NB4 (cell line): ENCODE results near the gene SRRM2.

Experiments
- DNase-seq: peaks from one replicate; pipeline ENCODE4 v3.0.0; 2010; ENCODE audit warnings: low read depth
- H3K4me3 ChIP-seq: one replicate; pipeline ENCODE4 v1.5.1; 2011; ENCODE audit warnings: mild to moderate bottlenecking, low read depth, low read length, moderate library complexity
- MYC ChIP-seq: IDR thresholded peaks from 2 replicates; pipeline ENCODE4 v1.6.1; 2011; ENCODE audit warnings: low read depth, low read length
- POLR2A ChIP-seq: IDR thresholded peaks from 2 replicates; pipeline ENCODE4 v1.6.1; 2011; ENCODE audit warnings: mild to moderate bottlenecking; ENCODE audit not compliant: insufficient read length; ENCODE audit errors: extremely low read depth
- TF ChIP-seq, protein P1 (sequence below): IDR thresholded peaks from one replicate; pipeline ENCODE4 v1.5.1; 2012; ENCODE audit warnings: low read depth, low read length
- TF ChIP-seq, protein P2 (sequence below): IDR thresholded peaks from 2 replicates; pipeline ENCODE4 v1.6.1; 2011; ENCODE audit warnings: low read depth, low read length

Gene SRRM2

DNA sequence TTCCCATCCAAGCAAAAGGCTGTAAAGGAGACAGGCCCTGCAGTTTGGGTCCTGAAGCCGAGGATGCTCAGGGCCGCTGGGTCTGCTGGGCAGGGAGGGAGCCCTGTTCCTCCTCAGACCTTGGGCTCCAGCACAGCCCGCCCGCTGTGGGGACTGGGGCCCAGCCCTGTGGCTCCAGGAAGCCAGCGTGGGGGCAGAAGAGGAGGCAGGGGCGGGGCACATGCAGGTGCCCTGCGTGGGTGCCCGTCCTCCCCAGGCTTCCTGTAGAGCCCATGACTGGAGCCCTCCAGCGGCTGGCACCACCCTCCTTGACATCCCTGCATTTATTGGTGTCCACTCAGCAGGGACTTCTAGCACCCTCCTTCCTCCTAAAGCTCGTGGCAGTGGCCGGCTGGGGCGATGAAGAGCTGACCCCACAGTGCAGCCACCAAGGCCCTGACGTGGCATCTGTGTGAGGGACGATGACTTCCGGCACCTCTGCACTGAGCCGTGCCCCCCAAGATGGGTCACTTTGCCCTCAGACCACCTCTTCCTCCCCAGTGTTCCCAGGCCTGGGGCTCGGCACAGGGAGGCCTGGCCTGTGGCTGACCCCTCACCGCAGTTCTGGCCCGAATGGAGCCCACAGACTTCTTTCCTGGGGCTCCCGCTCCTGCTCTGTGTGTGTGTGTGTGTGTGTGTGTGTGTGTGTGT lies 42.3 kb upstream of the SRRM2 start:
- no peak for DNase-seq
- H3K4me3 ChIP-seq, result no peak overlapping the region

DNA sequence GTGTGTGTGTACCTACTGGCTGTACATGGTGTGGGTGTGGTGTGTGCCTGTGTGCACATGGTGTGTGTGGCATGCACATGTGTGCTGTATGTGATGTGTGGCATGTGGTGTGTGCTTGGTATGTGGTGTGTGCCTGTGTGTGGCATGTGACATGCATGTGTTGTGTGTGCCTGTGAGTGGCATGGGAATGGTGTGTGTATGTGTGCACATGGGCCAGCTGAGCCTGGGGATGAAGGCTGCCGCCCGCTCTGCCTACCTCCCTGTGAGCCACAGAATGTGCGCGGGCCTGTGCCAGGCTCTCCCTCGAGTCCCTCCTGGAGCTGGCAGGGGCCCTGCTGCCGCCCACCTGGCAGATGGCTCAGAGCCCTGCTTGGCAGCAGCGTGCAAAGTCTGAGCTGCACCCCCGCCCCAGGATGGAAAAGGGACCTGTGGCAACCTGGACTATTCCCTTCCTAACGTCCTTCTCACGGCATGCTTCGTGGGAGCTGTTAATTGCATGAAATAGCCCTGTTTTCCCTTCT lies 41.7 kb upstream of the SRRM2 start:
- DNase-seq, result no peak
- TF ChIP-seq MYC (no peak), POLR2A (no peak)
- TF ChIP-seq, protein P1, sequence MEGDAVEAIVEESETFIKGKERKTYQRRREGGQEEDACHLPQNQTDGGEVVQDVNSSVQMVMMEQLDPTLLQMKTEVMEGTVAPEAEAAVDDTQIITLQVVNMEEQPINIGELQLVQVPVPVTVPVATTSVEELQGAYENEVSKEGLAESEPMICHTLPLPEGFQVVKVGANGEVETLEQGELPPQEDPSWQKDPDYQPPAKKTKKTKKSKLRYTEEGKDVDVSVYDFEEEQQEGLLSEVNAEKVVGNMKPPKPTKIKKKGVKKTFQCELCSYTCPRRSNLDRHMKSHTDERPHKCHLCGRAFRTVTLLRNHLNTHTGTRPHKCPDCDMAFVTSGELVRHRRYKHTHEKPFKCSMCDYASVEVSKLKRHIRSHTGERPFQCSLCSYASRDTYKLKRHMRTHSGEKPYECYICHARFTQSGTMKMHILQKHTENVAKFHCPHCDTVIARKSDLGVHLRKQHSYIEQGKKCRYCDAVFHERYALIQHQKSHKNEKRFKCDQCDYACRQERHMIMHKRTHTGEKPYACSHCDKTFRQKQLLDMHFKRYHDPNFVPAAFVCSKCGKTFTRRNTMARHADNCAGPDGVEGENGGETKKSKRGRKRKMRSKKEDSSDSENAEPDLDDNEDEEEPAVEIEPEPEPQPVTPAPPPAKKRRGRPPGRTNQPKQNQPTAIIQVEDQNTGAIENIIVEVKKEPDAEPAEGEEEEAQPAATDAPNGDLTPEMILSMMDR, result no peak
- TF ChIP-seq, protein P2, sequence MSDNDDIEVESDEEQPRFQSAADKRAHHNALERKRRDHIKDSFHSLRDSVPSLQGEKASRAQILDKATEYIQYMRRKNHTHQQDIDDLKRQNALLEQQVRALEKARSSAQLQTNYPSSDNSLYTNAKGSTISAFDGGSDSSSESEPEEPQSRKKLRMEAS, result no peak
- no peak overlapping the region for H3K4me3 ChIP-seq

More for the DNA sequence above, 42.3 kb upstream of the SRRM2 start:
- TF ChIP-seq, protein P2, result no peak
- TF ChIP-seq MYC, result no peak
- TF ChIP-seq, protein P1, result no peak
- no peak for TF ChIP-seq POLR2A

DNA sequence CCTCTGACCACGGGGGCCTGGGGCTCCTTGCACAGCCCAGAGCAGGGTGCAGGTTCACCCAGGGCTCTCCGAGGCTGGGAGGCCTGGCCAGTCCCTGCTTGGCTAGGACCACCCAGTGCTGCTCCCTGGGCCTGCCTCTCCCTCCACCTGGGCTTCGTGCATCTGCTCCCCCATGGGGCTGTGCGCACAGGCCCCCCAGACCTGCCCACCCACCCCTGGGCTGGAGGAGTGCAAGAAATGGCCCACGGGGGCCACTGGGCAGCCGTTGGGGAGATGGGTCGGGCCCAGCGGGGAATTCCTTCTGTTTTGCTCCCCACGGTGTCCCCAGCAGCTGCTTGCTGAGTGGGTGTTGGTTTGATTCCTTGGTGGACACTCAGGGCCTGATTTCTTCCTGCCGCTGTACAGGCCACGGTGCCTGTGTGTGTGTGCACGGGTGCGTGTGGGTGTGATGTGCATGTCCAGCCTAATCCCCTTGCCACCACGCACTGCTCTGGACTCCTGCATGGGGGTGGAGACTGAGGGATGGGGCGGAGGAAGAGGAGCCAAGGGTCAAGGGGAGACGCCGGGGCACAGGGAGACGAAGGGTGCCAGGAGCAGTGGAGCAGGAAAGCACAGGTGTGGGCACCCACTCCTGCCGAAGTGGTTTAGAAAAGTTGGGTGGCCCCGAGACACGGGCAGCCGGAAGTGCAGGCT lies 40.9 kb upstream of the SRRM2 start:
- H3K4me3 ChIP-seq, result no peak overlapping the region
- TF ChIP-seq POLR2A, result no peak
- TF ChIP-seq, protein P2, result no peak
- TF ChIP-seq, protein P1, result no peak
- no peak for TF ChIP-seq MYC
- no peak for DNase-seq

DNA sequence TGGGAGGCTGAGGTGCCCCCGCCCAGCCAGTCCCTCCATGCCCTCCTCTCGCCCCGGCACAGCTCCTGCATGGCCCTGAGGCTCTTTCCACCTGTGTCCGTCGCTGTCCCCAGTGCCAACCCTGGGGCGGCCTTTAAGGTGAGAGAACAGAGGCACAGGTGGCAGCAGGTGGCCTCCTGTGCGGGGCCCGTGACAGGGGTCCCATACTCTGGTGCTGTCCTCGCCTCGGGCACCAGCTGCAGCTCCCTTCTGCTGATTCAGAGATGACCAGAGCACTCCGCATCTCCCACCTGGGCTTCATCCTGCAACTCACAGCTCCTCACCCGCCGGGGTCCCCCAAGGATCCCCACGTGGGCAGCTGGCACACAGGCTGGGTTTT lies 40.4 kb upstream of the SRRM2 start:
- H3K4me3 ChIP-seq, result no peak overlapping the region
- no peak for DNase-seq
- TF ChIP-seq, protein P1, result no peak
- TF ChIP-seq, protein P2, result no peak
- TF ChIP-seq MYC (no peak), POLR2A (no peak)

DNA sequence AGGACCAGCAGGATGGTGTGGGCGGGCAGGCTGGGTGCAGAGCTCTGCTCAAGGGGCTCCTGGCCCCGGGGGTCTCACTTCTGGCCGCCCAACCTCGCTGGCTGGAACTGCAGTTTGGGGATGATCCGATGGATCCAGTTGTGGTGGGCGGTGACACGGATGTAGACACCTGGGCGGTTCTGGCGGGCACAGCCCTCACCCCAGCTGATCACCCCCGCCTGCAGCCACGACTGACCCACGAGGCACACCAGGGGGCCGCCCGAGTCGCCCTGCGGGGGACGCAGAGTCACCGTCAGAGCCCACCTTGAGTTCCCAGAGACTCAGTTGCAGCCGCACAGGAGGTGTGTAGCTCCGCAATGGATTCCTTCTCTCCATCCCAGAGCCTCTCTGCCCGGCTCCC lies 39.9 kb upstream of the SRRM2 start:
- TF ChIP-seq, protein P2, result no peak
- no peak for TF ChIP-seq POLR2A
- TF ChIP-seq, protein P1, result no peak
- no peak for TF ChIP-seq MYC
- no peak for DNase-seq
- H3K4me3 ChIP-seq, result no peak overlapping the region
